ENCODE results near the gene GUCA2A. TPM values are rescaled to one million over a fixed set of nuclear protein-coding genes. Genes with fewer than 3 reads are reported as not detected.

The GUCA2A gene
- total and polyA plus RNA-seq, 2 of the 13 experiments (the other 11 are each of a cell fraction or from before 2014, with no cell fraction given), result not detected

GRCh38 chr1:42165511-42166210 lies 1.1 kb upstream of the GUCA2A start (continued):
- TF ChIP-seq THRA (CRISPR knock-in tag; IDR thresholded peaks at IDR 0.05; ENCODE audit: borderline replicate concordance) (no peak), LCORL (IDR thresholded peaks at IDR 0.05) (0 out of 2 replicates have a peak, but pooled peaks have one; percentile 46), LCORL (CRISPR knock-in tag; IDR thresholded peaks at IDR 0.05) (peak; percentile 90), FOXA3 (CRISPR knock-in tag; IDR thresholded peaks at IDR 0.05) (peak; percentile 50), ZNF788 (CRISPR knock-in tag; IDR thresholded peaks at IDR 0.05; ENCODE audit: borderline replicate concordance) (peak; percentile 23; the same call in 1 of the 2 replicates), RBM39 (IDR thresholded peaks at IDR 0.05; ENCODE audit: low read depth, low read length, poor library complexity, severe bottlenecking) (no peak), TGIF2 (CRISPR knock-in tag; IDR thresholded peaks at IDR 0.05) (no peak), ZXDC (CRISPR knock-in tag; IDR thresholded peaks at IDR 0.05) (no peak), ESRRA (CRISPR knock-in tag; IDR thresholded peaks at IDR 0.05; ENCODE audit: low read depth) (no peak), HNF1A (IDR thresholded peaks at IDR 0.05; ENCODE audit: low read depth) (no peak), HNF1A (CRISPR knock-in tag; IDR thresholded peaks at IDR 0.05; ENCODE audit: borderline replicate concordance) (peak; percentile 35; the same call in 1 of the 2 replicates), SOX5 (CRISPR knock-in tag; IDR thresholded peaks at IDR 0.05; ENCODE audit: borderline replicate concordance) (peak; percentile 37; the same call in 1 of the 2 replicates), FOXA1 (IDR thresholded peaks at IDR 0.05) (no peak), FOXA1 (CRISPR knock-in tag; IDR thresholded peaks at IDR 0.05) (peak; percentile 79), ZMAT5 (CRISPR knock-in tag; IDR thresholded peaks at IDR 0.05; ENCODE audit: borderline replicate concordance, low read depth) (no peak), POGZ (CRISPR knock-in tag; IDR thresholded peaks at IDR 0.05) (0 out of 2 replicates have a peak, but pooled peaks have one; percentile 17), CHD2 (IDR thresholded peaks at IDR 0.05; ENCODE audit: low read depth, low read length) (no peak), TFAP4 (IDR thresholded peaks at IDR 0.05; ENCODE audit: borderline replicate concordance, low read depth) (peak; percentile 31; the same call in 1 of the 2 replicates), FLYWCH1 (CRISPR knock-in tag; IDR thresholded peaks at IDR 0.05) (no peak)

Measured in HepG2 (cell line).